SK-N-MC (cell line): Measurements from ENCODE around the gene LRP1B.

Experiments
- EZH2 ChIP-seq: fragments of 200-600 bp; sonication (generic); IDR thresholded peaks from one replicate; pipeline ENCODE4 v1.6.1; 2017; ENCODE audit warnings: antibody characterized with exemption
- POLR2AphosphoS5 ChIP-seq: IDR thresholded peaks from 2 replicates; pipeline ENCODE4 v1.6.1; 2012; ENCODE audit warnings: mild to moderate bottlenecking, low read depth, low read length, borderline replicate concordance

DNA sequence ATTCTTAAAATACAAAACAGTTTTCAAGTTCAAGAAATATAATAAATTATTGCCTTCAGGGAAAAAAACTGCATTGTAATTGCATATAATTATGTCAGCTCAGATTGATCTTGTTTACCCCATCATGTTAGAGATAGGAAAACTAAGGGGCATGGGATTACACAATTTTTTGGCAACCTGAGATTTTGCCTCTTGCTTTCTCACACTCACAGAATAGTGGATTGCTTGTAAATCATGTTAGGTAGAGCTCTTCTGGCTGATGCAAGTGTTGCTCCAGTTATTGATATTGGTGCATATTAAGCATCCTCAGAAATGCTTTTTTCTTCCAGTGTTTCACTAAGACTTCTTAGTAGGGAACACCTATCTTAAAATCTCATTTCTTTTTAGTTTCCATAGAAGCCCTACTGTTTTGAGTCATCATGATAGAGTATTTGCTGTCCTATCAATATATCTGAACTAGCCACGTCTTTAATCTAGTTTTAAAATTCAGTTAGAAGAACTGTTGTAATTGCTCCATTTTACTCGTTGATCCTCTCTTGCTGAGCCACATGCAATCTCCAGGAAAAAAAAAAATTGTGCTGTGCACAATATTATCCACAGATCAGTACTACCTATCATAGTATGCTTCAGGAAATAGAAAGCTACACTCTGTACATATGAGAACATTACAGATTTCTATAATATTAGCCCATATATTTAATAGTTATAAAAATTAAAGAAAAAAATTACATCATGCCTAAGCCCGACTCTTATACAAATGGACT is 393.1 kb downstream of the LRP1B start:
- TF ChIP-seq EZH2, result no peak
- no peak for TF ChIP-seq POLR2AphosphoS5
